Keratinocyte (primary cell): Measurements from ENCODE around the gene RAI1. TPM values are rescaled to one million over a fixed set of nuclear protein-coding genes. Genes with fewer than 3 reads are reported as not detected.

Experiments used
- DNase-seq: peaks from one replicate; pipeline ENCODE4 v3.0.0-alpha.2; 2011; ENCODE audit warnings: low read depth, missing footprints, low spot score
- FAIRE-seq: peaks from 2 replicates; lab custom pipeline; 2011; peaks lifted over from hg19 to GRCh38; lab: Jason Lieb, UNC
- H2AFZ ChIP-seq: 2 replicates; pipeline ENCODE4 v1.6.0; 2012; ENCODE audit warnings: low read length, control low read depth, inconsistent platforms; ENCODE audit not compliant: control insufficient read depth
- H3K27ac ChIP-seq: 2 replicates; pipeline ENCODE4 v1.5.1; 2011; ENCODE audit warnings: low read length; ENCODE audit not compliant: control insufficient read depth, insufficient read depth
- H3K27me3 ChIP-seq: 3 replicates; pipeline ENCODE4 v1.6.0; 2011; ENCODE audit warnings: low read length; ENCODE audit not compliant: control insufficient read depth, insufficient read depth; ENCODE audit errors: extremely low read depth
- H3K36me3 ChIP-seq, 2 experiments: 2 replicates in 1 of 2; 3 replicates in 1 of 2; pipeline ENCODE4 v1.5.1; 2011; ENCODE audit warnings: low read length in 2 of 2, mild to moderate bottlenecking in 1 of 2; ENCODE audit not compliant: control insufficient read depth in 2 of 2, insufficient read depth in 2 of 2; ENCODE audit errors: extremely low read depth in 1 of 2
- H3K4me1 ChIP-seq: 3 replicates; pipeline ENCODE4 v1.5.1; 2011; ENCODE audit warnings: low read length; ENCODE audit not compliant: control insufficient read depth, insufficient read depth; ENCODE audit errors: extremely low read depth
- H3K4me2 ChIP-seq: 3 replicates; pipeline ENCODE4 v1.6.0; 2011; ENCODE audit warnings: low read depth, low read length; ENCODE audit not compliant: control insufficient read depth, insufficient read depth; ENCODE audit errors: extremely low read depth
- H3K4me3 ChIP-seq, 3 experiments: fragments of 200-600 bp in 1 of 3; sonication (generic) in 1 of 3; 2 replicates in 2 of 3; 3 replicates in 1 of 3; pipeline ENCODE4 v1.5.1; 2011 to 2016; ENCODE audit warnings: low read length in 3 of 3, mild to moderate bottlenecking in 3 of 3, control low read depth in 2 of 3, inconsistent platforms in 1 of 3, low read depth in 1 of 3, mixed read lengths in 1 of 3, mixed run types in 1 of 3, moderate library complexity in 1 of 3; ENCODE audit not compliant: control insufficient read depth in 2 of 3, insufficient read depth in 2 of 3; ENCODE audit errors: extremely low read depth in 1 of 3
- H3K79me2 ChIP-seq: 2 replicates; pipeline ENCODE4 v1.6.0; 2012; ENCODE audit warnings: low read length; ENCODE audit not compliant: control insufficient read depth, insufficient read depth
- H3K9ac ChIP-seq: 3 replicates; pipeline ENCODE4 v1.6.0; 2011; ENCODE audit warnings: low read length; ENCODE audit not compliant: control insufficient read depth, insufficient read depth; ENCODE audit errors: extremely low read depth
- H3K9me1 ChIP-seq: 3 replicates; pipeline ENCODE4 v1.6.0; 2011; ENCODE audit warnings: low read length; ENCODE audit not compliant: control insufficient read depth, insufficient read depth; ENCODE audit errors: extremely low read depth
- H3K9me3 ChIP-seq: 2 replicates; pipeline ENCODE4 v1.5.1; 2012; ENCODE audit warnings: low read depth, low read length; ENCODE audit not compliant: control insufficient read depth
- H4K20me1 ChIP-seq: 3 replicates; pipeline ENCODE4 v1.6.0; 2011; ENCODE audit warnings: low read length; ENCODE audit not compliant: control insufficient read depth, insufficient read depth; ENCODE audit errors: extremely low read depth
- CTCF ChIP-seq, 3 experiments: IDR thresholded peaks in 1 of 3; conservative IDR thresholded peaks in 1 of 3; optimal IDR thresholded peaks in 1 of 3; 2 replicates in 2 of 3; 3 replicates in 1 of 3; pipeline versions ENCODE3 to v1.5.1; 2011; ENCODE audit warnings: low read length in 3 of 3, mild to moderate bottlenecking in 3 of 3, moderate library complexity in 2 of 3, control low read depth in 1 of 3, inconsistent platforms in 1 of 3; ENCODE audit not compliant: insufficient read depth in 2 of 3; ENCODE audit errors: extremely low read depth in 1 of 3
- EZH2 ChIP-seq: IDR thresholded peaks from one replicate; pipeline ENCODE4 v1.6.1; 2012; ENCODE audit warnings: inconsistent platforms, mild to moderate bottlenecking, low read length, moderate library complexity
- dilution Hi-C: fragments of 300-500 bp; cut with MboI; formaldehyde crosslinking; loops from one replicate; pipeline ENCODE4 v1.7.0; 2020; ENCODE audit warnings: low sequenced_read_pairs; ENCODE audit not compliant: extremely low pct_ligation_motif_present
- polyA plus RNA-seq, 5 experiments: library from polyadenylated mRNA; depleted of rRNA in 3 of 5; stranded (reverse) in 3 of 5; stranded (forward) in 1 of 5; unstranded in 1 of 5; fragments of >200 nt; gene quantifications; 1 replicate in 1 of 5; 2 replicates in 3 of 5; 3 replicates in 1 of 5; pipeline versions ENCODE4 v1.2.1 to v1.2.3, GENCODE V29; 2011 to 2012; ENCODE audit warnings: missing spikeins in 2 of 5, low read depth in 1 of 5, low replicate concordance in 1 of 5

RAI1 gene
- polyA plus RNA-seq, 1 donor (not counting 4 experiments of a cell fraction or from before 2014, with no cell fraction given) = 2.6 TPM

- H3K4me2 ChIP-seq = no peak overlapping the region
- no peak overlapping the region for H3K27ac ChIP-seq
- no peak for TF ChIP-seq CTCF (optimal IDR thresholded peaks at IDR 0.05 in 1 of 3, IDR thresholded peaks at IDR 0.05 in 1 of 3, conservative IDR thresholded peaks at IDR 0.05 in 1 of 3; ENCODE audit: extremely low read depth in 1 of 3, insufficient read depth in 2 of 3, low read length in 3 of 3)
- no peak for TF ChIP-seq EZH2
- H3K4me1 ChIP-seq = peaks cover 52% of the 10 kb centered on the region
- H3K4me3 ChIP-seq = no peak overlapping the region
- dilution Hi-C loops = no loop called here
- H3K36me3 ChIP-seq = peaks cover 15 to 26% of the 10 kb centered on the region in 2 experiments
- H3K9me3 ChIP-seq = no peaks in the 10 kb centered on the region
- H3K9ac ChIP-seq = no peak overlapping the region
- DNase-seq (no peak), FAIRE-seq (no peak)
- peaks cover 23% of the 10 kb centered on the region for H4K20me1 ChIP-seq
- H3K79me2 ChIP-seq = peaks cover 82% of the 10 kb centered on the region
- H2AFZ ChIP-seq = no peak overlapping the region
- H3K27me3 ChIP-seq = no peaks in the 10 kb centered on the region
- peaks cover 2% of the 10 kb centered on the region for H3K9me1 ChIP-seq
These were observed 146.8 kb downstream of the RAI1 start for GRCh38 chr17:17827826-17828621.

DNA sequence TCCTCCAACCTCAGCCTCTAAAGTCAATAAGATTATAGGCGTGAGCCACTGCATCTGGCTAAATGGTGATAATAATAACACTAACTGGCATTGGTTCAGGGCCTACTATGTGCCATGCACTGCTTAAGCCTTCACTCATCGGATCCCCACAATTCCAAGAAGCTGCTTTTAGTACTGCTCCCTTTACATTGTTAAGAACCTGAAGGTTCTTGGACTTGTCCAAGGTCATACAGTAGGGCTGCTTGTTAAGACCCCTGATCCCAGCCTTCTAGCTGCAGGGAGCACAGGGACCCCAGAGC lies 149.0 kb downstream of the RAI1 start:
- Histone ChIP-seq H3K9ac (no peak overlapping the region), H3K9me1 (peaks cover 3% of the 10 kb centered on the region), H3K79me2 (peaks cover 85% of the 10 kb centered on the region), H3K4me2 (no peak overlapping the region), H3K27ac (no peak overlapping the region), H3K4me1 (peaks cover 41% of the 10 kb centered on the region), H3K27me3 (no peaks in the 10 kb centered on the region), H4K20me1 (peaks cover 29% of the 10 kb centered on the region), H3K9me3 (no peaks in the 10 kb centered on the region), H3K36me3 (peaks cover 18 to 35% of the 10 kb centered on the region in 2 experiments), H2AFZ (no peak overlapping the region), H3K4me3 (no peak overlapping the region)
- TF ChIP-seq CTCF (optimal IDR thresholded peaks at IDR 0.05 in 1 of 3, IDR thresholded peaks at IDR 0.05 in 1 of 3, conservative IDR thresholded peaks at IDR 0.05 in 1 of 3; ENCODE audit: extremely low read depth in 1 of 3, insufficient read depth in 2 of 3, low read length in 3 of 3) (no peak), EZH2 (no peak)
- no peak for FAIRE-seq
- DNase-seq = no peak
- dilution Hi-C loops = no loop called here
